Omental fat pad (tissue), 4 donors: ENCODE measurements around the gene WASHC1. TPM values are rescaled to one million over a fixed set of nuclear protein-coding genes. Genes with fewer than 3 reads are reported as not detected.
"Not testable (repeated sequence)": the region's sequence is repeated elsewhere in the genome, so short reads cannot be mapped to it uniquely, and the experiment has no call there.

Experiments used
- ATAC-seq: fragments of 150-250 bp; one replicate; pipeline ENCODE4 v1.9.1; 2016; ENCODE audit warnings: mild to moderate bottlenecking, moderate library complexity; ENCODE audit not compliant: low FRiP score
- DNase-seq: peaks from one replicate; pipeline ENCODE4 v3.0.0-alpha.2; 2019; ENCODE audit warnings: low spot score
- total RNA-seq, 4 donors: library from RNA; depleted of rRNA; stranded (reverse); fragments of >200 nt; gene quantifications; one replicate each; pipeline ENCODE4 v1.1.0, GENCODE V29; 2016

Gene WASHC1
- total RNA-seq = 10 to 100 TPM in 1 of 4 donors, 1 to 10 TPM in 3; 3.2 to 12.6 (median 4.5) TPM

GRCh38 chr9:29356-29755, at the start of gene WASHC1:
TSS of gene WASHC1 (minus strand) at chr9:29456. CDS start at chr9:24999, 4,457 bp downstream.
- ATAC-seq, DNase-seq: not testable (repeated sequence)

- ATAC-seq, DNase-seq: not testable (repeated sequence)
These were observed 49.1 kb upstream of the WASHC1 start for GRCh38 chr9:78333-78732.

GRCh38 chr9:76389-76788, 47.1 kb upstream of the WASHC1 start:
- DNase-seq, ATAC-seq: not testable (repeated sequence)

GRCh38 chr9:73900-74525, 44.8 kb upstream of the WASHC1 start:
- peak; percentile 41 for ATAC-seq
- not testable (repeated sequence) for DNase-seq

GRCh38 chr9:73076-73899, 44.0 kb upstream of the WASHC1 start:
- DNase-seq = not testable (repeated sequence)
- ATAC-seq = peak; percentile 81

DNA sequence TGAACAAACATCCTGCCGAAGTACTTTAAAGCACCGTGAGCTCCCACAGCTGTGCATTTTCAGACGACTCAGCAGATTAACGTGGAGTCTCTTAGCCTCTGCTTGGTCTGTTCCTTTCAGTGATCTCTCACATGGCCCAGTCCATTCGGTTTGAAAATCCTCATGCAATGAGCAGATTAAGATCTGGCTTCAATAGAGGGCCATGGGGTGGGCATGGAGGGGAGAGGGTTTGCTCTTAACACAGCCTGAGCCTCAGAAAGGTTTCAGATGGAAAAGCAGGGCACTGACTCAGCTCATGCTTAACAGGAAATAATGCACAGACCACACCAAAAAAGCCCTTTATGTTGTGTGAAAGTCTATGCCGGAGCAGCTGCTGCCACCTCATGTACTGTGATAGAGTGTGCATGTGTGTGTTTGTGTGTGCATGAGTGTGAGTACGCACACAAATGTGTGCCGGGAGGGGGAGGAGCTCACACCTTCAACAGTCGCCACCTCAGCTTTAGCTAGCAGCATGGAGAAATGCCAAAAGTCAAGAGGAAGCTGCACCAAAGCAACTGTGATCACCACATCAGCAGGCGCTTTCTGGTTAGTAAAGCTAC, 33.9 kb upstream of the WASHC1 start:
- not testable (repeated sequence) for DNase-seq, ATAC-seq

- ATAC-seq, DNase-seq: not testable (repeated sequence)
These were observed 23.4 kb upstream of the WASHC1 start for GRCh38 chr9:52678-53077.

DNA sequence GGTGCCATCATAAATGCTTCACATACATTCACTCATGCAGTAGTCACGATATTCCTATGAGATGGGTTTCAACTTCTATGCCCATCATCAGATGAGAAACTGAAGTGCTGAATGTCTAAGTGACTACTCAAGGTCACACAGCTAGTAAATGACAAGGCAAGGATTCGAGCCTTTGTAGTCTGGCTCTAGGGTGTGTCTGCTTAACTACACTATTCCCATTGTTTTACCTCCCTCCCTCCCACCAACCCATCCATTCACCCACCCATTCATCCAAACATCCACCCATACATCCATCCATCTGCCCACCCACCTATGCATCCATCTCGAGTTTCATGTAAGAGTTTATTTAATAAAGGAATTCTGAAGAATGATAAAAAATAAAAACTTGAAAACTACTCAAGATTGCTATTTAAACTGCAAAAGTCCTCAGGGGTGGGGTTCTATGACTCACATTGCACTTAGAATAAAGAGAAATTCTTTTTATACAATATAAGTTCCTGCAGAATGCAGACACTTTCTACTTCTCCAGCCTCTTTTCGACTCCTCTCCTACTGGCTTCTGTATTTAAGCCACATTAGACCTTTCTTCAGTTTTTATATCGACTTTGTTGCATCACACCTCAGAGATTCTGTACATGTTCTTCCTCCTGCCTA, 19.1 kb upstream of the WASHC1 start:
- not testable (repeated sequence) for DNase-seq, ATAC-seq

GRCh38 chr9:46639-47271, 17.5 kb upstream of the WASHC1 start:
- not testable (repeated sequence) for ATAC-seq, DNase-seq

DNA sequence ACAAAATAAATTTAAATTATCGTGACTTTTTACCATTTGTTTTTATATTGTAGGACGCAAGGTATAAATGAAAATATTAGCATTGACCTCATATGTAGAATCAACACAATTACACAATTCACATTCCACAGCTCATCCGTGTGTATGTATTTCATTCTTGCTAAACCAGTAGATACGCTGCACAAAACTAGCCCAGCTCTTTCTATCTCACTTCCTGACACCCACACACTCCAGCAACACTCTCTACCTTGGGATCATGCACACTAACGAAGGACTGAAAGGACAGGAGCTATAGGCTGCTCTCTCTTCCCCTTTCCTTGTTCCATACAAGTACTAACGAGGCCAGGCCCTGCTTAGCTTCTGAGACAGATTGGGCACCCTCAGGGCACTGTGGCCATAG, 16.9 kb upstream of the WASHC1 start:
- not testable (repeated sequence) for ATAC-seq, DNase-seq

- not testable (repeated sequence) for DNase-seq, ATAC-seq
These were observed 16.1 kb upstream of the WASHC1 start for GRCh38 chr9:45180-45878.

- ATAC-seq, DNase-seq: not testable (repeated sequence)
These were observed 15.2 kb upstream of the WASHC1 start for GRCh38 chr9:44416-44815.

GRCh38 chr9:43636-44035, 14.4 kb upstream of the WASHC1 start:
- not testable (repeated sequence) for ATAC-seq, DNase-seq

DNA sequence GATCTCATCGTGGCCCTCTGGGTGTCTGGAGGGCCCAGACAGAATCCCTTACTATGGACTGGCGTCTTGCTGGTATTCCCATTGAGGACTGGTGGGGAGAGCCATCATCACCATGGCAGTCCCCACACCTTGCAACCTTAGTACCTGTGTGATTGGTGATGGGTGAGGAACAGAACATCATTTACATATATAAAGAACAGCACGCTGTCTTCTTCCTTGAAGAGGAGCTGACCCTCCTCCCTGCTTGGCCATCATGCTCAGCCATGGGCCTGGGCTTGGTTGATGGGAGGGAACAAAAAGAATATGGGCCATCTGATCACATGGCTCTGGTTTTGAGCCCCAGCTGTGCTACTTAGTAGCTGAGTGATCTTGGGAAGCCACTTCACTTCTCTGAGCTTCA, 13.9 kb upstream of the WASHC1 start:
- not testable (repeated sequence) for ATAC-seq

DNA sequence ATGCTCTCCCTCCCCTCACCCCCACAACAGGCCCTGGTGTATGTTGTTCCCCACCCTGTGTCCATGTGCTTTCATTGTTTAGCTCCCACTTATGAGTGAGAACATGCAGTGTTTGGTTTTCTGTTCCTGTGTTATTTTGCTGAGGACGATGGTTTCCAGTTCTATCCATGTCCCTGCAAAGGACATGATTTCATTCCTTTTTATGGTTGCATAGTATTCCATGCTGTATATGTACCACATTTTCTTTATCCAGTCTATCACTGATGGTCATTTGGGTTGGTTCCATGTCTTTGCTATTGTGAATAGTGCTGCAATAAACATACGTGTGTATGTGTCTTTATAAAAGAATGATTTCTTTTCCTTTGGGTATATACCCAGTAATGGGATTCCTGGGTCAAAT, 12.6 kb upstream of the WASHC1 start:
- DNase-seq, ATAC-seq: not testable (repeated sequence)

More for the DNA sequence above, 13.9 kb upstream of the WASHC1 start:
- DNase-seq = not testable (repeated sequence)

DNA sequence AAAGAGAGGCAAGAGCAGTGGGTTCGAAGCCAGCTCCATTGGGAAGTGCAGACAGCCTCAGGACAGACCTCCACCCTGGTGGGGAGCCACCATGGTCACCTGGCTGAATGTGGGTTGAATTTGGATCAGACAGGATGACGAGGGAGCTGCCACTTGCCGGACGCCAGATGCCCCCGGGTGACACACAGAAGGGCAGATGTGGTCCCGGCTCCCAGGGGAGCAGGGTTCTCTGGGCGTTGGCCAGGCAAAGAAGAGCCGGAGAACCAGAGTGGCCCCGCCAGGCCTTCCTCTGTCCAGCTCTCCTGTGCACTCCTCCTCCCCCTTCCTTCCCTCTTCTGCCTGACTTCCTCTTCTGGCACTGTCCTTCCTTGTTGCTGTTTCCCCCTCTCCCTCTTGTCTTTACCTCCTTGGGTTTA, 12.0 kb upstream of the WASHC1 start:
- not testable (repeated sequence) for ATAC-seq, DNase-seq

- ATAC-seq, DNase-seq: not testable (repeated sequence)
These were observed 3.1 kb upstream of the WASHC1 start for GRCh38 chr9:32308-32707.

GRCh38 chr9:28775-29174, 481 bp downstream of the WASHC1 start:
- not testable (repeated sequence) for ATAC-seq

More at GRCh38 chr9:28775-29174, 481 bp downstream of the WASHC1 start:
- not testable (repeated sequence) for DNase-seq
